GM21529 (cell line): ENCODE data around the gene MARCHF2.

ENCODE experiments used
- ATAC-seq: cut with Tn5 transposase; IDR thresholded peaks from one replicate; pipeline ENCODE4 v1.9.1; 2021; ENCODE audit not compliant: unreplicated experiment

The MARCHF2 gene

DNA sequence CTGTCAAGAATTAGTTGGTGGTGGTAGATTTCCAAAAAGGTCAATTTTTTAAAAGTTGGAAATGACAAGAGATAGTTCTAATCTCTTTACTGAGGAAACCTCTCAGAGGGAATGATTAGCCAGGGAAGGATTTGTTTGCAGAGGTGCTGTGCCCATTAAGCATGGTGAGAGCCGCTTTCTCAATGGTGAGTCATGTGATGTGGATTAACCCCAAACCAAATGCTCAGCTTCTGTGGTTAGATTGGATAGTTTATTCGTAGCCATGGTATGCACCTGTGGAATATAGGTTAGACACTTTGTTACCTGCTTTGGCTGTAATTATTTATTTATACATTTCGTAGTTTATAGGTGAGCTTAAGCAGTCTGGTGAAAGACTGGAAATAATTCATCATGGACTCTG lies 38.8 kb downstream of the MARCHF2 start:
- no peak for ATAC-seq

DNA sequence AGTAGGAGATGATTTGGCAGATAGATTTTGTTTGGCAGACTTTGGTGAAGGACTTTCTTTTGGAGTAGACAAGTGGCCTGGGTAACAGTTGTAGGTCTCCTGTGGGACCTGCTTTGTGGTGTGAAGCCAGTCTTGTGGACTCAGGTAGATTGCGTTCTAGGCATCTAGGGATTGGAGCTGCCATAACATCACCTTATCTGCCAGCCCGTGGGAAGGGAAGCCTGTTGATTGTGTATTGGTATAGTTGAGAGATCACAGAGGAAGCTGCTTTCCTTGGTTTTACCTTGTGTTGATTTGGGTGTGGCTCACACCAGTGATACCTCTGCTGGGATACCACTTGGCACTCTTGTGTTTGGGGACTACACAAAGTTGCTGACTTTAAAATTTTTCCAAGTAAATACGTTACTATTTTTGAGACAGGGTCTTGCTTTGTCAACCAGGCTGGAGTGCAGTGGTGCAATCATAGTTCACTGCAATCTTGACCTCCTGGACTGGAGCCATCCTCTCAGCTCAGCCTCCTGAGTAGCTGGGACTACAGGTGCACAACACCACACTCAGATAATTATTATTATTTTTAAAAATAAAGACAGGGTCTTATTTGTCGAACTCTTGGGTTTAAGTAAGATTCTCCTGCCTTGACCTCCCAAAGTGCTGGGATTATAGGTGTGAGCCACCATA lies 39.5 kb downstream of the MARCHF2 start:
- no peak for ATAC-seq

- ATAC-seq = no peak
These were observed 40.5 kb downstream of the MARCHF2 start for GRCh38 chr19:8453616-8454015.

DNA sequence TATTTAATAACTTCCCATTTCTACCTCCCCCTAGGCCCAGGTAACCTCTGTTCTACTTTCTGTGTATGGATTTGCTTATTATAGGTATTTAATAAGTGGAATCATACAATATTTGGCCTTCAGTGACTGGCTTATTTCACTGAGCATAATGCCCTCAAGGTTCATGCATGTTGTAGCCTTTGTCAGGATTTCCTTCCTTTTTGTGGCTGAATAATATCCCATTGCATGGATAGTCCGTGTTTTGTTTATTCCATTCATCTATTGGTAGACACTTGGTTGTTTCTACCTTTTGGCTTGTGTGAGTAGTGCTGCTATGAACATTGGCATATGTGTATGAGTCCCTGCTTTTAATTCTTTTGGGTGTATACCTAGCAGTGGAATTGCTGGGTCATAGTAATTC lies 41.1 kb downstream of the MARCHF2 start:
- no peak for ATAC-seq

DNA sequence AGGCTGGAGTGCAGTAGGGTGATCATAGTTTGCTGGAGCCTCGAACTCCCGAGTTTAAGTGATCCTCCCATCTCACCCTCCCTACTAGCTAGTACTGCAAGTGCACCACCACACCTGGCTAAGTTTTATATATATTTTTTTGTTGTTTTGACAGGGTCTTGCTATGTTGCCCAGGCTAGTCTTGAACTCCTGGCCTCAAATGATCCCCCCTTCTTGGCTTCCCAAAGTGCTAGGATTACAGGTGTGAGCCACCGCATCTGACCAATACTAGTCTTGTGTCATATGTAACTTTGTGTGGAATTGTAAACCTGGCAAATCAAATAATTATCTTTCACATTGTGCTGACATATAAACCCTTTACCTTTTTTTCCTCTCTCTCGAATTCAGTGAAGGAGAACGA lies 41.9 kb downstream of the MARCHF2 start:
- ATAC-seq = no peak

DNA sequence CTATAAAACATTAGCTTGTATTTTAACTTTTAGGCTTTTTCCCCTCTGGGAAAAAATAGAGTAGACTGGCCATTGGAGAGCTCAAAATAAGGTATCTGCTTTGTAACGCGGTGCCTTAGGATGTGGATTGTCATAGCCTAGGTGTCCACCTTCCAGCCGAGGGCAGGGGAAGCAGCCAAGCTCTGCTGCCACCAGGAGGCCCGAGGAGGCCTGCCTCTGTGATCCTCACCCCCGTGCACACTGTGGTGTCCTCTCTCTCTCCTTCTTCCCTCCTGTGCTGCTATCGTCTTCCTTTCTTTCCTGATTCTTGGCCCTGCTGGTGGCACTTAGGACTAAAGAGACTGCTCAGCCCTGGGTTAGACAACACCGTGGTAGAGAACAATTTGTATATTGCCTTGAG lies 43.0 kb downstream of the MARCHF2 start:
- no peak for ATAC-seq

- no peak for ATAC-seq
These were observed 44.1 kb downstream of the MARCHF2 start for GRCh38 chr19:8457209-8457608.

GRCh38 chr19:8457827-8458226 lies 44.7 kb downstream of the MARCHF2 start:
- ATAC-seq = no peak

- no peak for ATAC-seq
These were observed 45.3 kb downstream of the MARCHF2 start for GRCh38 chr19:8458380-8458779.

DNA sequence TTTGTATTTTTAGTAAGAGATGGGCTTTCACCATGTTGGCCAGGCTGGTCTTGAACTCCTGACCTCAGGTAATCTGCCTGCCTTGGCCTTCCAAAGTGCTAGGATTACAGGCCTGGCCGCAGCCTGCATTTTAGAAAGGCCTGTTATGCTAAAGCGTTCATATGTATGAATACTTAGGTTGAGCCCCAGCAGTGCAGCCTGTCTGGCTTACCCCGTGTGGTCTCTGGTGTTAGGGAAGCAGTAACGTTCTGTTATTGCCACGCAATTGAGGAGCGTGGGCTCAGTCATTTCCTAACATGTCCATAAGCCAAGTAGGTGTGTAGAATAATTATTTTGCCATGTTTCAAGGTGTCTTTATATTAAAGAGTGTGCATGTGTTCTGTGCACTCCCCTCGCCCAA lies 46.0 kb downstream of the MARCHF2 start:
- no peak for ATAC-seq

- no peak for ATAC-seq
These were observed 46.6 kb downstream of the MARCHF2 start for GRCh38 chr19:8459520-8460270.

DNA sequence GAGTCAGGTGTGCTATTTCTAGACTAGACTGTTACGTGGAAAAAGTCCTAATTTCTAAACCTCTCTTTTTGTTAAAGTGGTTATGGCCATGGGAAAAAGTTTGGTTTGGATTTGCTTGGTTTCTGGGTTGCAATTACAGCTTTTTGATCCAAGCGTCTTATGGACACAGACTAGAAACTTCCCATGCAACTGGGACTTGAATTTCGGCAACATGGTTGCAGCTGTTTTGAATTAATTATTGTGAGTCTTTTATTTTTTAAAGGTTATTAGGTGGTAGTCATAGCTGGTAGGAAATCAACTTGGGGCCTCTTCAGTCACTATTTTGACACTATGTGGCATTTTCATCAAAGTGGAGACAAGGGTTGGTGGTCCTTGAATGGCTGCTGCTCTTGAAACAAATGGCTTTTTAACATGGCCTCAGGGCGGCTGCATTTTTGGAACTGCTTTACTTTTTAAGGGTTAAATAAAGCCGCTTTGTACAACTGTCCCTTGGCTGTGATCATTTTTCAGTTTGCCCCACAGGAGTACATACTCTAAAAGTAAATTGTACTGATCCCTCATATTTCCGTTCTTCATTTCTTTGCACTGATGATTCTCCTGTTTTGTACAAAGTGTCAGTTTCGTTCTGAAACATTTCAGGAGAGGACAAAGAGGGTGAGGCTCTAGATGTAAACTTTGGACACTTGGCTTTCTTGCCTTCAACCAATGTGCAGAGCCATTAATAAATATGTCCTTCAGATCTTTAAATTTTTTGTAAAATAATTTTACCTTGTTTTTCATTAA lies 47.6 kb downstream of the MARCHF2 start:
- no peak for ATAC-seq

DNA sequence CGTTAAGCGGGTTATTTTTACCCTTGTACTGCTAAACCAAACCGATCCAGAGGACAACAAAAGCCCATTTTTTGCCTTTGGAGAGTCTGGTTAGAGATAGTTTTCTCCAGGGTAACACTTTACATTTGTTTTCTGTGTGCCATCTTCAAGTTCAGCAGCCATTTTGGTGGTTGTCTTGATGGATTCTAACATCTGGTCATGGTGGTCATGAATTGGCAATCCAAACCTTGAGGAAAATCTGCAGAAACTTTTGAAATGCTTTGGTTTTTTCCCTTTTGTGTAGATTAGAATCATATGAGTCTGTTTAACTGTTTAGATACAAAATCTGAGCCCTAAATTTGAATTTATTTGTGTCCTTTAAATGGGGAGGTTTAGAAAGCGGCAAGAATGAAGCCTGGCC lies 48.3 kb downstream of the MARCHF2 start:
- no peak for ATAC-seq

DNA sequence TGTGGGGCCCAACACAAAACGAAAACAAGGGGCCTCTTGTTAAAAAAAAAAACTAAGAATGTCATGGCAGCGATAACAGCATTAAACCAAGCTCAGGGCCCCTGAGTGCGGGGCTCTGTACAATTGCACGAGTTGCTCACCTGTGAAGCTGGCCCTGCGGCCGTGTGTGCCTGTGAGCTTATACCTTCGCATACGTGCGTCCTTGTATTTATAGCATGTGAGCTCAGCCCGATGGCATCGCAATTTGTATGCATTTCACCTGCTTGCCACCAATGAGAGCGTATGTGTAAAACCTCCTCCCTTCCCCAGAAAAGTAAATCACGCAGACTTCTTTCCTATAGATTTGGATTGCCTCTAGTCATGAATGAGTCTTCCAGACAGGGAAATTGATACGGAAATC lies 48.8 kb downstream of the MARCHF2 start:
- no peak for ATAC-seq

DNA sequence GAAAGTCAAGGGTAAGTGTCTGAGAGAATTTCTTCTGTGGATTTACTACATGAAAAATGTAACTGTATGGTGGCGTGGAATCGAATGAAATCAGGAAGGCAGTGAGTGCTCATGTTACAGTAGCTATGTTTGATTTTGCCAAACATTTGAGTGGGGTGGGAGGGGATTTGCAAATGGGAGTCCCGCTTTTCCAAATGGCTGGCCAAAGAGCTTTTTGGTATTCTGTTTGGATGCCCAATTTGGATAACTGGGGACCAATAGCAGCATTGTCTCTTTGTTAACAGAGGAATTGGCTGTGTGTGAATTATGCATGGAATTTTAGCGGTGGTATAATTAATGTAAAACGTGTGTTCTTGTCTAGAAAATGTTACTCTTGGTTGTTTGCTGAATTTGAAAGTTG lies 49.5 kb downstream of the MARCHF2 start:
- ATAC-seq = no peak

- ATAC-seq = no peak
These were observed 50.3 kb downstream of the MARCHF2 start for GRCh38 chr19:8463365-8463764.

DNA sequence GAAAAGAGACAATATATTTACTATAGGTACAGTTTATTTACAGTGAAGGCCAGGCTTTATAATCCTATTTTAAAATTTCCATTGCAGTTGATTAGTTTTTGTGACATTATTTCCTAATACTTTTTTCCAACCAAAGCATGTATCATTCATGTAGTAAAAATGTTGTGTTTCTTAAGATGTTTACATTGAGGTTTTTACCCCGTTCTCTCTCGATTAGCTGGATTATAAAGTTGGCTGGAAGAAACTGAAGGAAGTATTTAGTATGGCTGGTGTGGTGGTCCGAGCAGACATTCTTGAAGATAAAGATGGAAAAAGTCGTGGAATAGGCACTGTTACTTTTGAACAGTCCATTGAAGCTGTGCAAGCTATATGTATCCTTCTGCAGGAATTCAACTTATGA lies 52.9 kb downstream of the MARCHF2 start:
- no peak for ATAC-seq

DNA sequence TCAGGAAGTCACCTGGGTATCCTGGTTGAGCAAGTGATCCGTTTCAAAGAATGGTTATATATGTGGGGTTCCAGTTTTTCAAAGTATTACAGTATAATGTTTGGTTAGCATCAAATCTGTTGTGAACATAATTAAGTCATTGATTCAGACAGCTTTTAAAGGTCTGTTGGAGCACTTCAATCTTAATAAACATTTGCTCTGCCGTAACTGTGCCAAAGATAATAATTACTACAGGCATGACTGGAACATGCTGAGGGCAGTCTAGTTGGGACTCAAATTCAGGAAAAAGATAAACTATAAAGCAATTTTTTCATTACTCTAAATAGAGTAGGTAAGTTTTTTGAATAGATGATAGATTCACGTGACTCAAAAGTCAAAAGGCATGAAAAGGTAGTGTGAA lies 55.0 kb downstream of the MARCHF2 start:
- ATAC-seq = no peak

GRCh38 chr19:8468761-8469373 lies 55.8 kb downstream of the MARCHF2 start:
- no peak for ATAC-seq

DNA sequence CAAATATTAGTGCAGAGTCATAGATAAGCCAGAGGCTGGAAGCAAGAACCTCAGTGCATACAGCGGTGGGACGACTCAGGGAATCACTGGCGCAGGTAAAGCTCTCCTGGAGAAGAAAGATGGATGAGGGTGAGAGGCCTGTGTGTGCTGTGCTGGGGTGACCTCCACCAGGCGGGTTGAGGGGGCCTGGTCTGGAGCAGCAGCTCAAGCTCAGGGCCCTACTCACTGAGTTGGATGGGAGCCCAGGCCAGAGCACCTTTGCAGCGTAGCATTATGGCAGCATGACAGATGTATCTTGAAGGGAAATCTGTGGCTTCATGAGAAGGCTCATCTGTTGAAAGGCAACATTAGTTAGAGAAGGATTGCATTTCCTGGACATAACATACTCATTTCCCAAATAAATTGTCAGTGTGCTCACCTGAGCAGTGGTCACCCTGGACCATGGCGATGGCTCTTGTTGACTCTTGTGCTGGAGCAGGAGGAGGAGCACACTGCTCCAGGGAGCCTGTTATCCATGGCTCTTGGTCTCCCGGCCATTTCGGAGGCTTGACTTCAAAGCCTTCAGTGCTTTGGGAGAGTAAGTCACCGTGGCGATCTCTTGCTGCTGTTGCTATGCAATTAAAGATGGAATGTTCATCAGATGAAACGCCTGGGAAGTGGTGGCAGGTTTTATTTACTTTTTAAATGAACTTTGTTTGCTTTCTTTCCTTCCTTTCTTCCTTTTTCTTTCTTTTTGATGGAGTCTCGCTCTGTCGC lies 56.7 kb downstream of the MARCHF2 start:
- ATAC-seq = no peak
